MG63 (cell line): ENCODE results near the gene SND1. TPM values are rescaled to one million over a fixed set of nuclear protein-coding genes. Genes with fewer than 3 reads are reported as not detected.
A peak's percentile ranks its signal among the peaks of the same experiment; 100 is the strongest.

Source experiments
- DNase-seq: peaks from one replicate; pipeline ENCODE4 v3.0.0-alpha.2; 2020
- H3K27me3 ChIP-seq: fragments of 250-450 bp; sonication (Bioruptor Pico); 2 replicates; pipeline ENCODE4 v1.5.1; 2020; ENCODE audit warnings: mild to moderate bottlenecking, moderate library complexity
- H3K36me3 ChIP-seq: fragments of 250-450 bp; sonication (Bioruptor Pico); 2 replicates; pipeline ENCODE4 v1.5.1; 2020; ENCODE audit warnings: mild to moderate bottlenecking, moderate library complexity
- H3K4me3 ChIP-seq: fragments of 250-450 bp; sonication (Bioruptor Pico); 2 replicates; pipeline ENCODE4 v1.5.1; 2020; ENCODE audit warnings: mild to moderate bottlenecking, moderate library complexity
- H3K9me3 ChIP-seq: fragments of 250-450 bp; sonication (Bioruptor Pico); 2 replicates; pipeline ENCODE4 v1.5.1; 2020; ENCODE audit warnings: mild to moderate bottlenecking, moderate library complexity
- total RNA-seq: library from RNA; depleted of rRNA; stranded (reverse); fragments of >200 nt; shearing (Covaris generic); gene quantifications from 2 replicates; pipeline ENCODE4 v1.2.3, GENCODE V29; 2014; ENCODE audit warnings: low replicate concordance; rRNA removed

Gene SND1
- total RNA-seq, 1 experiment from 2014 or later = 66.4 TPM

- H3K27me3 ChIP-seq = peaks cover 13% of the 10 kb centered on the region; the same call in 1 of the 2 replicates
- peak overlapping the region; percentile 41 for H3K4me3 ChIP-seq
- H3K9me3 ChIP-seq = no peaks in the 10 kb centered on the region
- no peak for DNase-seq
- no peaks in the 10 kb centered on the region for H3K36me3 ChIP-seq
Measured at GRCh38 chr7:128136215-128136597, 484.2 kb downstream of the SND1 start.

GRCh38 chr7:128137181-128137580 lies 485.2 kb downstream of the SND1 start:
- H3K9me3 ChIP-seq = no peaks in the 10 kb centered on the region
- H3K36me3 ChIP-seq = no peaks in the 10 kb centered on the region
- H3K27me3 ChIP-seq = peaks cover 13% of the 10 kb centered on the region; the same call in 1 of the 2 replicates
- DNase-seq = peak; percentile 64
- no peak overlapping the region for H3K4me3 ChIP-seq

- Histone ChIP-seq H3K36me3 (no peaks in the 10 kb centered on the region), H3K4me3 (no peak overlapping the region), H3K27me3 (peaks cover 13% of the 10 kb centered on the region; the same call in 1 of the 2 replicates), H3K9me3 (no peaks in the 10 kb centered on the region)
- no peak for DNase-seq
Measured at GRCh38 chr7:128139406-128139805, 487.4 kb downstream of the SND1 start.

- no peak for DNase-seq
- H3K9me3 ChIP-seq = no peaks in the 10 kb centered on the region
- H3K27me3 ChIP-seq = peaks cover 9% of the 10 kb centered on the region; the same call in 1 of the 2 replicates
- no peaks in the 10 kb centered on the region for H3K36me3 ChIP-seq
- no peak overlapping the region for H3K4me3 ChIP-seq
Measured at GRCh38 chr7:128141683-128142195, 489.7 kb downstream of the SND1 start.

Other genes starting within 250 kb of the SND1 start
- 7.2 and 8.4 TPM in 2 replicates for gene GCC1, start 66.6 kb upstream of the SND1 start, total RNA-seq
- 187 and 266 TPM in 2 replicates for gene ARF5, start 63.8 kb upstream of the SND1 start, total RNA-seq
- 1.3 TPM in 1 of 2 replicates, not detected in the other for gene FSCN3, start 58.5 kb upstream of the SND1 start, total RNA-seq
- gene PAX4, start 34.1 kb upstream of the SND1 start, total RNA-seq = not detected in 2 replicates